ENCODE measurements around the gene TMEM50B. TPM values are rescaled to one million over a fixed set of nuclear protein-coding genes. Genes with fewer than 3 reads are reported as not detected.

The TMEM50B gene
- total RNA-seq, 1 donor from 2014 or later: 42.5 TPM

DNA sequence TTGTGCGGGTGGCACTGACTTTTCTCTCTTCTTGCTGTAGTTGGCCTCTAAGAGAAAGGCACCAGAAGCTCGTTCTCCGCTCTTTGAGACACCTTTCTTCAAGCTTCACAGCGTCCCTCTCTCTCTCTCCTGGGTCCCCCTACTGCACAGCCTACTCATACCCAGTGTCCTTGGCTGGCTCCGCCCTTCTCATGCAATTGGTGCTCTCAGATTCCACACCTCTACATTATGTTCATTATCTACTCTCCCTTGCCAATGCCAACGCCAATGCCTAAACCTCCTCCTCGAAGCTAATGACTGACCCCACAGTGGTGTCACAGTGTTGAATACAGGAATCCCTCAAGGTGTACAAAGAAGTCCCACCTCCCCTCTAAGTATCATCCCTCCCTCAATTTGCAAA lies 16.6 kb upstream of the TMEM50B start:
- Histone ChIP-seq H3K27me3 (no peaks in the 10 kb centered on the region), H3K9me3 (no peaks in the 10 kb centered on the region), H3K4me1 (no peaks in the 10 kb centered on the region), H3K36me3 (no peaks in the 10 kb centered on the region), H3K4me3 (no peak overlapping the region), H3K27ac (no peak overlapping the region)
- intact Hi-C loops (cut with DNase I): no loop called here
- no peak for TF ChIP-seq POLR2AphosphoS5 (IDR thresholded peaks at IDR 0.05; ENCODE audit: insufficient read depth in 1 of 2, low read depth in 1 of 2)
- TF ChIP-seq POLR2A (IDR thresholded peaks at IDR 0.05): no peak
- TF ChIP-seq, protein P1, sequence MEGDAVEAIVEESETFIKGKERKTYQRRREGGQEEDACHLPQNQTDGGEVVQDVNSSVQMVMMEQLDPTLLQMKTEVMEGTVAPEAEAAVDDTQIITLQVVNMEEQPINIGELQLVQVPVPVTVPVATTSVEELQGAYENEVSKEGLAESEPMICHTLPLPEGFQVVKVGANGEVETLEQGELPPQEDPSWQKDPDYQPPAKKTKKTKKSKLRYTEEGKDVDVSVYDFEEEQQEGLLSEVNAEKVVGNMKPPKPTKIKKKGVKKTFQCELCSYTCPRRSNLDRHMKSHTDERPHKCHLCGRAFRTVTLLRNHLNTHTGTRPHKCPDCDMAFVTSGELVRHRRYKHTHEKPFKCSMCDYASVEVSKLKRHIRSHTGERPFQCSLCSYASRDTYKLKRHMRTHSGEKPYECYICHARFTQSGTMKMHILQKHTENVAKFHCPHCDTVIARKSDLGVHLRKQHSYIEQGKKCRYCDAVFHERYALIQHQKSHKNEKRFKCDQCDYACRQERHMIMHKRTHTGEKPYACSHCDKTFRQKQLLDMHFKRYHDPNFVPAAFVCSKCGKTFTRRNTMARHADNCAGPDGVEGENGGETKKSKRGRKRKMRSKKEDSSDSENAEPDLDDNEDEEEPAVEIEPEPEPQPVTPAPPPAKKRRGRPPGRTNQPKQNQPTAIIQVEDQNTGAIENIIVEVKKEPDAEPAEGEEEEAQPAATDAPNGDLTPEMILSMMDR (IDR thresholded peaks at IDR 0.05): no peak
- no peak for DNase-seq (ENCODE audit: extremely low spot score in 2 of 2)

GRCh38 chr21:33495743-33496142 lies 16.0 kb upstream of the TMEM50B start:
- Histone ChIP-seq H3K4me1 (no peaks in the 10 kb centered on the region), H3K4me3 (no peak overlapping the region), H3K9me3 (no peaks in the 10 kb centered on the region), H3K36me3 (no peaks in the 10 kb centered on the region), H3K27me3 (no peaks in the 10 kb centered on the region), H3K27ac (no peak overlapping the region)
- intact Hi-C loops (cut with DNase I): no loop called here
- TF ChIP-seq, protein P1 (IDR thresholded peaks at IDR 0.05): no peak
- TF ChIP-seq POLR2A (IDR thresholded peaks at IDR 0.05) (no peak), POLR2AphosphoS5 (IDR thresholded peaks at IDR 0.05; ENCODE audit: insufficient read depth in 1 of 2, low read depth in 1 of 2) (no peak)
- DNase-seq (ENCODE audit: extremely low spot score in 2 of 2): no peak

DNA sequence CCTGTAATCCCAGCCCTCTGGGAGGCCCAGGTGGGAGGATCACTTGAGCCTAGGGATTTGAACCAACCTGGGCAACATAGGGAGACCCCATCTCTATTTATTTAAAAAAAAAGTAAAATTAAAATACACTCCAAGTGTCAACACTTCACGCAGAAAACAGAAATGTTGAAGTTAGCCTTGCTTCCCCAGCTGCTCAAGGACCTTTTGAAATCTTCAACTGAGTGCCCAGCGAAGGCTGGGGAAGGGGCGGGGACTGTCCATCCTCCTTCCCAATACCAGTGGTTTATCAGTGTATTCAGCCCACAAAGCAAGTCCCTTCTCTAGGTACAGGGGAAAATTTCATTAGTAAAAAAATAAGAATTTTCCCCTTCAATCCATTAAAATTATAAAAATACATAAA lies 14.0 kb upstream of the TMEM50B start:
- TF ChIP-seq POLR2AphosphoS5 (IDR thresholded peaks at IDR 0.05; ENCODE audit: insufficient read depth in 1 of 2, low read depth in 1 of 2): no peak
- no peak for TF ChIP-seq POLR2A (IDR thresholded peaks at IDR 0.05)
- TF ChIP-seq, protein P1 (IDR thresholded peaks at IDR 0.05): no peak
- intact Hi-C loops (cut with DNase I): no loop called here
- no peak for DNase-seq (ENCODE audit: extremely low spot score in 2 of 2)
- H3K4me1 ChIP-seq: no peaks in the 10 kb centered on the region
- H3K36me3 ChIP-seq: no peaks in the 10 kb centered on the region
- no peaks in the 10 kb centered on the region for H3K9me3 ChIP-seq
- H3K27me3 ChIP-seq: no peaks in the 10 kb centered on the region
- no peak overlapping the region for H3K27ac ChIP-seq
- H3K4me3 ChIP-seq: no peak overlapping the region

DNA sequence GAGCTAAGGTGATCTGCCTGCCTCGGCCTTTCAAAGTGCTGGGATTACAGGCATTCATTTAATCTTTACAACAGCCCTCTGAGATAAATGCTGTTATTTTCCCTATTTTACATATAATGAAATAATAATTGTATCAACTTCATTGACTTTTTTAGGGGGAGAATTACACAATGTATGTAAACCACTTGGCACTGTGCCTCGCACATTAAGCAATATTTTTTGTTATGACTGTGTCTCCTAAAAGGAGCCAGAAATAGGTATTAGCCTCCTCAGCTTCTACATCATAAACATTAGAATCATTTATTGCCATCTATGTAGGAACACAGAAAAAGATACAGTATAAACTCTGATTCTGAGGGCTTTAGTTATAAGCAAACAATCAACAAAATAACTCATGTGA lies 12.8 kb upstream of the TMEM50B start:
- Histone ChIP-seq H3K4me3 (no peak overlapping the region), H3K4me1 (no peaks in the 10 kb centered on the region), H3K27me3 (no peaks in the 10 kb centered on the region), H3K27ac (no peak overlapping the region), H3K9me3 (no peaks in the 10 kb centered on the region), H3K36me3 (no peaks in the 10 kb centered on the region)
- no peak for DNase-seq (ENCODE audit: extremely low spot score in 2 of 2)
- TF ChIP-seq POLR2AphosphoS5 (IDR thresholded peaks at IDR 0.05; ENCODE audit: insufficient read depth in 1 of 2, low read depth in 1 of 2) (no peak), POLR2A (IDR thresholded peaks at IDR 0.05) (no peak)
- TF ChIP-seq, protein P1 (IDR thresholded peaks at IDR 0.05): no peak
- intact Hi-C loops (cut with DNase I): no loop called here

DNA sequence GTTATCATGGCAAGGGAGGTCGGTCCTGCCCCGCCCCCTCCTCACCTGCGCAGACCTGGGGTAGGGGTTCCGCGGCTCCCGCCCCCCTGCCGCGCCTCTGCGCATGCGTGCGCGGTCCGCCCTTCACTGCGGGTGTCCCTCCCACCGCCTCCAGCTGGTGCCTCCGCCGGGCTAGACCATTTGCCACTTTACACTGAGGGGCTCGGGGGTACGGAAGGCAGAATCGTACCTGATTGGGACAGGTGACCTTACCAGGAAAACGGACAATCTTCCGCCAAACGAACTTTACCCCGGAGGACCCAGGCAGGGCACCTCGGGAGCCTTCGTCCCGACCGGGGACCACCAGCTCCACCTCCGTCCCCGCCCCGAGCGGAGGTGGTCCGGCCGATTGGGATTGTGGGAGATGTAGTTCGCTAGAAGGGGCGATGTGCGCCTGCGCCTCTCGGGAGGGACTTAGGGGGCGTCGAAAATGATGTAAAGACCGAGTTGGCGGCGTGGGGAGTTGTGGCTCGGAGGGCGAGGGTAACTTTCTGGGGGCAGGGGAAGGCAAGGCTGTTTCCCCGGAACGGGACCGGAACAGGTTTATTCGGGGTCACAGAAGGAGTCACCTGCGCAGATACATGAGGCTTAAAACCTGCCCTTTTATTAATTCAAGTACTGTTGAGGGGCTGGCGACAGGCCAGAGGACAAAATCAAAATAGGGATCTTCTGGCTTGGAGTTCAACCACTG lies 11.8 kb upstream of the TMEM50B start, which contains the start of gene DNAJC28:
DNAJC28 (minus strand) TSS at position 344 of the 730 bp plus-strand sequence. CDS start 2,323 bp downstream, outside the sequence.
- intact Hi-C loops (cut with DNase I): no loop called here
- TF ChIP-seq, protein P1 (IDR thresholded peaks at IDR 0.05): no peak
- TF ChIP-seq POLR2A (IDR thresholded peaks at IDR 0.05): peak in 1 of 2 donors; percentile 11
- peak; percentile 73 to 88 for TF ChIP-seq POLR2AphosphoS5 (IDR thresholded peaks at IDR 0.05; ENCODE audit: insufficient read depth in 1 of 2, low read depth in 1 of 2)
- H3K4me1 ChIP-seq: no peaks in the 10 kb centered on the region

More for the DNA sequence above, 11.8 kb upstream of the TMEM50B start, which contains the start of gene DNAJC28:
- peak in 1 of 2 donors; percentile 91 for DNase-seq (ENCODE audit: extremely low spot score in 2 of 2)
- no peaks in the 10 kb centered on the region for H3K27me3 ChIP-seq
- peak within 1 kb of the TSS; percentile 52 to 58 for H3K4me3 ChIP-seq
- no peaks in the 10 kb centered on the region for H3K36me3 ChIP-seq
- peak within 1 kb of the TSS; percentile 61 for H3K27ac ChIP-seq
- no peaks in the 10 kb centered on the region for H3K9me3 ChIP-seq

All from vagina (tissue), 2 donors.